ENCODE results near the gene GNS.
A peak's percentile ranks its signal among the peaks of the same experiment; 100 is the strongest.
"Not testable (repeated sequence)": the region's sequence is repeated elsewhere in the genome, so short reads cannot be mapped to it uniquely, and the experiment has no call there.

GNS gene

GRCh38 chr12:64759035-64759894 is at the start of gene GNS:
TSS of gene GNS (minus strand) at chr12:64759406. CDS start at chr12:64759276, 130 bp downstream.
- in situ Hi-C loops (cut with MboI; ENCODE audit: low pct_unique_long_range_greater_than_20kb, low sequenced_read_pairs, unreplicated experiment), result no loop called here
- no peak for TF ChIP-seq CTCF (IDR thresholded peaks at IDR 0.05; ENCODE audit: extremely low read depth, insufficient read depth, missing control alignments)

DNA sequence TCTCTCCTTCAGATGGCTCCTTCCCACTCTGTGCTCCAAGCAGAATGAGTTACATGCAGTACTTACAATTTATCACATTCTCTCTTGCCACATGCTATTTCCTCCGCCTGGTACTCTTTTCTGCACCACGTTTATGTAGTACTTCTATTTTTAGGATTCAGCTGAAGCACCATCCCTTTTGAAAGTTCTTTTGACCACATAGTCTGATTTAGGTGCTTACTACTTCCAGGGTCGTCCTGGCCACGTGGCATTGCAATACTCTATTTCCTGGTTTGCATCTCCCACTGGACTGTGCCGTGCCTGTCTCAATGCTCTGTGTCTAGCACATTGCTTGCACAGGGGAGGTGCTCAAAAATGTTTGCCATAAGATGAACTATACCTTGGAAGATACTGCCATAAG is 48.9 kb upstream of the GNS start:
- no peak for TF ChIP-seq CTCF (IDR thresholded peaks at IDR 0.05; ENCODE audit: extremely low read depth, insufficient read depth, missing control alignments)
- no peak for DNase-seq (ENCODE audit: low spot score)

More at GRCh38 chr12:64759035-64759894, at the start of gene GNS:
- DNase-seq (ENCODE audit: low spot score), result peak; percentile 96

GRCh38 chr12:64806593-64807460 is 47.6 kb upstream of the GNS start:
- in situ Hi-C loops (cut with MboI; ENCODE audit: low pct_unique_long_range_greater_than_20kb, low sequenced_read_pairs, unreplicated experiment), result no loop called here
- TF ChIP-seq CTCF (IDR thresholded peaks at IDR 0.05; ENCODE audit: extremely low read depth, insufficient read depth, missing control alignments), result no peak
- DNase-seq (ENCODE audit: low spot score), result no peak

More for the DNA sequence above, 48.9 kb upstream of the GNS start:
- in situ Hi-C loops (cut with MboI; ENCODE audit: low pct_unique_long_range_greater_than_20kb, low sequenced_read_pairs, unreplicated experiment), result no loop called here

- TF ChIP-seq CTCF (IDR thresholded peaks at IDR 0.05; ENCODE audit: extremely low read depth, insufficient read depth, missing control alignments), result no peak
- in situ Hi-C loops (cut with MboI; ENCODE audit: low pct_unique_long_range_greater_than_20kb, low sequenced_read_pairs, unreplicated experiment), result no loop called here
- DNase-seq (ENCODE audit: low spot score), result no peak
Observed at GRCh38 chr12:64806173-64806572, 47.0 kb upstream of the GNS start.

DNA sequence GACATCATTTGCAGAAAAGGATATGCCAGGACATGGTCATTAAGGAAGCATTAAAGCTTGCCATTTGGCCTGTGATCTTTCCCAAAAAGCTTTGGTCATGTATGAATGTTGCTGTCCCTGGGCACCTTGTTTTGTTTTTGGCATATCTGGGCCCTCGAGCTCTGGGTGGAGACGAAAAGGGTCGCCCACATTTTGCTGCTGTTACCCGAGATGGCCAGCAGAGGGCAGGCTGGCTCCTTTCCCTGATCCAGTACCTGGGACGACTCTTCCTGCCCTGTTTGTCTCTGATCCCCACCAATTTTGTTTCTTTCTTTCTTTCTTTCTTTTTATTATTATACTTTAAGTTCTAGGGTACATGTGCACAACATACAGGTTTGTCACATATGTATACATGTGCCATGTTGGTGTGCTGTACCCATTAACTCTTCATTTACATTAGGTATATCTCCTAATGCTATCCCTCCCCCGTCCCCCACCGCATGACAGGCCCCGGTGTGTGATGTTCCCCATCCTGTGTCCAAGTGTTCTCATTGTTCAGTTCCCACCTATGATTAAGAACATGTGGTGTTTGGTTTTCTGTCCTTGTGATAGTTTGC is 43.1 kb upstream of the GNS start:
- DNase-seq (ENCODE audit: low spot score), result peak; percentile 62
- in situ Hi-C loops (cut with MboI; ENCODE audit: low pct_unique_long_range_greater_than_20kb, low sequenced_read_pairs, unreplicated experiment), result not testable (repeated sequence)

More for the DNA sequence above, 43.1 kb upstream of the GNS start:
- peak; percentile 91 for TF ChIP-seq CTCF (IDR thresholded peaks at IDR 0.05; ENCODE audit: extremely low read depth, insufficient read depth, missing control alignments)

All from GM13977 (cell line).